HL-60/S4 (cell line): ENCODE data around the gene TOR4A.

Source experiments
- in situ Hi-C: fragments of 300-500 bp; cut with MboI; formaldehyde crosslinking; loops from 2 replicates; pipeline ENCODE4 v1.14.3; 2022; ENCODE audit warnings: low sequenced_read_pairs

TOR4A gene

DNA sequence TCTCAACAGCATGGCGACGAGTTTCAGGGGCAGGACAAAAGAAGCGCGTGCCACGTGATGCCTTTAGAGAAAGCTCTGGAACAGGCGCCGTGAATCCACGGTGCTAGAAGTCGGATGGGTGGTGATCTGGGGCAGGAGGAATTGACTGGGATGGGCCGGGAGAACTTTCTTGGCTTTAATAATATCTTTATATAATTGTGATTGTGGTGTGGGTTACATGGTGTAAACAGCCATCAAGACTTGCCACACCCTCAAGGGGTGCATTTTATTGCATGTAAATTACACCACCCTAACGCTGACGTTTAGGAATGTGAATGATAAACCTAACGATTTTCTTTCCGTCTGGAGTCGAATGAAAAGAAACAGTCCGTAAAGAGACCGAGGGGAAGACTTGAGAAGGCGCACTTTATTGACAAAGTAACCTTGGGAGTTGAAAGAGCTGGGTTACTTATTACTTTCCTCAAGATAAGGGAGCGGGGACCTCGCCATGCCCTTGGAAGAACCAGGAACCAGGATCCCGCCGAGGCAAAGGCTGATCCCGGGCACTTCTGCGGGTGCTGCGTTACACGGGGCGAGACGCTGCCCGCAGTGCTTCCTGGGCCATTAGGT lies 16.1 kb downstream of the TOR4A start:
- in situ Hi-C loops, result loop anchor here (5.0 to 10.0 kb wide), 2 partner anchors 114 to 231 kb away; no protein-coding TSS in a partner anchor

DNA sequence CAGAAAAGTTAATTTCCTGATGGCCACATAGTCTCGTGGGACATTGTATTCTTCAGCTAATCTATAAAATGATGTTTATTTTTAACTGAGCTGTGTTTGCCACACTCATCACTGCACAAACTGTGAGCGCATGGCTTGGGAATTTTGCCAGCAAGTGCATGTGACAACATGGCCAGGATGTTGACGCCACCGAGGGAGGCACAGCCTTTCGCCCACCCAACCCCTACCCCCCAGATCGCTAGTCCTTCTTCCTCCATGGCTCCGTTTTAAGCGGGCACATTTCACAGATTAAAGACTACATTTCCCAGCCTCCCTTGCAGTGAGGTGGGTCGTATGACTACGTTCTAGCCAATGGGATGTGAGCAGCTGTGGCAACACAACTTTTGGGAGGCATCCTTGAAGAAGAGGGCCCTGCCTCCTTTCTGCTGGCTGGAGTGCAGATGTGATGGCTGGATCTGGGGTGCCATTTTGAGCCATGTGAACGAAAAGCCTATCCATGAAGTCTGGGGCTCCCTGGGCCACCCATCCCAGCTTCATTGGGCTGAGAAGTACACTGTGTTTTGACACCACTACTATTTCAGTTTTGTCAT lies 16.7 kb downstream of the TOR4A start:
- in situ Hi-C loops, result loop anchor here (5.0 to 10.0 kb wide), 2 partner anchors 113 to 231 kb away; no protein-coding TSS in a partner anchor

DNA sequence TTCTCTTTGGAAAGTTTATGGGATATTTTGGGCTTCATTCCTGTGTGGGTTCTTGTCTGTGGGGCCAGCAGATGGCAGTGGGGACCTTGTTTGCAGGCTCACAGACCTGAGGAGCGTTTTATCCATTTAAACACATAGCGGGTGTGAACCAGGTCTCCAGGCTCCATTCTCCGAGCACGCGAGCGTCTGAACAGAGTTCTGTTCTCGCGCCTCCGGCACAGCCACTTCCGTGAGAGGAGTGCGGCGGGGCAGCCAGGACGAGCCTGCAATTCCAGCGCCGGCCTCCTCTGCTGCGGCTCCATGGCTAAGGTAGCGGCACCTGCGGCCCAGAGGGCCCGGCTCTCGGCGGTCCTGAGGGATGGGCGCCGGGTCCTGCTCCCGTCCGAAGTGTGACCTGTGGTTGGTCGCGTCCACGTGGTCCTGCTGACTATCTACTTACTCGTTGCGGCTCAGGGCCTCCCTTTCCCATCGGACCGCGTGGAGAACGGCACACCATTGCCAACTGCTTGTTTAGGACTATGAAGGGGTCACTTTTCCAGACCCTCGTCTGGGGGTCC lies 17.2 kb downstream of the TOR4A start:
- in situ Hi-C loops, result loop anchor here (5.0 to 10.0 kb wide), 2 partner anchors 113 to 230 kb away; no protein-coding TSS in a partner anchor

DNA sequence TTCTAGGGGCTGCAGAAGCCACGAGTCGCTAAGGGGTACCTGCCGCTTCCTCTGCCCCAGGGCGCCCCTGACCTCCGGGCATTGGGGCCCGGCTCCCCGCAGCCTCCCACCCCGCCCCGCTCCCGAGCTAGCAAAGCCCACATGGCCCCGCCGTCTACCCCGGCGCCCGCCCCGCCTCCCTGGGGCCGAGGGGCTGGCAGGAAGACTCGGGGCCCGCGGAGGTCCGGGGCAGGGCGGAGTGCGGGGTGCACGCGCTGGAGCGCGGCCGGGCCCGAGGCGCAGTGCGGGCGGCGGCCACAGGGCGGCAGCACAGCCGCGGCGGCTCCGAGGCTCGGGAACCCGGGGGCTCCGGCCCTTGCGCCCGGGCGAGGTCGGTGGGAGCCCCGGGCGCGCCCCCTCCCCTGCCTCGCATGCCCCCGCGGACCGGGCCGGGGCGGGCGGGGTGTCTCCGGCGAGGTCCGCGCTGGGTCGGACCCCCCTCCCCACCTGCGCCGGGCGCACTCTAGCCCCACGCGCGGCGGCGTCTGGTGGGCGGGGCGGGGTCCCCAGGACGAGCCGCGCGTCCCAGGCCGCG lies 17.8 kb downstream of the TOR4A start:
- in situ Hi-C loops, result loop anchor here (10.0 kb wide), 1 partner anchor 229 kb away; no protein-coding TSS in a partner anchor

DNA sequence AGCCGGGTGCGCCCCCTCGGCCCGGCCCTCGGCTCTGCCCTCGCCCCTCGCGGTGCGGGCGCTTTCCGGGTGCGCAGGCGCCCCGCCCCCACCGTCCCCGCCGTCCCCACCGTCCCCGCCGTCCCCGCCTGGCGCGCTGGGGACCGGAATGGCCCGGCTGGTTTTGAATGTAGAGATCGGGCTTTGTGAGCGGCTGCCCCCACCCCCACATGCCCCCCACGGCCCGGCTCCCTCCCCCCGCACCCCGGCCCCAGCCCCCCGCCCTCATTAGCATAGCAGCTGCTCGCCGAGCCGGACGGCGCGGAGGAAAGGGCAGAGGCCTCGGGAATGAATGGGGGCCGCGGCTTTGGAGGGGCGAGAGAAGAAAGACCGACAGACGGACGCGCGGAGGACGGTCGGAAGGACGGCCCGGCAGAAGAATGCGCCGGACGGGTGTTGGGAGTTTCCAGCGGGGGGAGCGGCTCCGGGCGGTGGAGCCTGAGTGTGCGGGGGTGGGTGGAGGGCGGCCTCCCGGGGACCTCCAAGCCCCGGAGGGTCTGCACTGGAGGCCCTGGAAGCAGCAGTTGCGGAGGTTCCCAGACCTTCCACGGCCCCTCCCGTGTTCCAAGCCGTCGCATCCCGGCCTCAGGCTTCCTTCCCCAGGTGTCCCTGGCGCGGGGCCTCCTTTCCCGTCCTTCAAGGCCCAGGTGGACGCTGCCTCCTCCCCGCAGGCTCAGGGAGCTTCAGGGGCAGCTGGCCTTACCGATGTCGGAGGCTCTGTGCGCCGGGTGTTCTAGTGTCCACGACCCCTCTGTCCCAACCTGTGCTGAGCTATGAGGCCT lies 18.5 kb downstream of the TOR4A start:
- in situ Hi-C loops, result loop anchor here (10.0 kb wide), 1 partner anchor 229 kb away; no protein-coding TSS in a partner anchor

DNA sequence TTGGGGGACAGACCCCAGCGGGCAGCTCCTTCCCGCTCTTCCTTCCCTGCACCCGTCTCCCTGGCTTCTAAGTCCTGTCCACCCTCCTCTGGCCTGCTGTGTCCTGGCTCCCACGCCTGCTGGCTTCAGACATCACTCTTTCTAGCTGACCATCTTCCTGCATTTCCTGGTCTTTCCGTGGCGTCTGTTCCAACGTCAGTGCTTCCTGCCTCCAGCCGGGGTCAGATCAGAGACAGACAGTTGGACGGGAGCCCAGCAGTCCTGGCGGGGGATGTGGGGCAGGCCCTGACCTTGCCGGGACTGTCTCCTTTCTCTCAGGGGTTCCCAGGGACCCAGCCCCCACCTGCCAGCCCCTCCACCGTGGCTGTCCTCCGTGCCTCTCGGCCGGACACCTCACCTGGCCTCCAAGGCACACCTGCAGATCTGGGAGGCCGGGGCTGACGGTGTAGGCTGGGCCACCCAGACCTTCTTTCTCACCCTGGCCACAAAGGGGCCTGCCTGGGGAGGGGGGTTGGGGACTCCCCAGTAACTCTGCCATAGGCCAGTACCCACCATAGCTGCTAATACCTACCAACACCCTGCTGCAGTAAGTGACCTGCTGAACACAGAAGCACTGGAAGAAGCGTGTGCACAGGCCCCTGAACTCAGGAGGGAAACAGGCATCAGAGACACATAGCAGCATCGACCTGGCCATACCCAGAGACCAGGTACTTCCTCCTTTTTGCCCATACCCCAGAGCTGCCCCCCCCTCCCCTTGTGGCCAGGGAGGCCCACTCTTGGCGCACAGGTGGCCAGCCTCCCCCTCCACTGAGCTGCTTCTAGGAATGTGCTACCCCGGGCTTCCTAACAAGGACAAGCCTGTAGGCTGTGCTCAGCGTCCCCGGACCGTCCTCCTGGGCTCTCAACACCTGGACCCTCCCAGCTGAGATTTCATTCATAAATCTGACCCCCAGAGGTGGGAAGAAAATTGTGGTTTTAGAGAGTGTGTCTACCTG lies 19.4 kb downstream of the TOR4A start:
- in situ Hi-C loops, result loop anchor here (10.0 kb wide), 1 partner anchor 228 kb away; no protein-coding TSS in a partner anchor

DNA sequence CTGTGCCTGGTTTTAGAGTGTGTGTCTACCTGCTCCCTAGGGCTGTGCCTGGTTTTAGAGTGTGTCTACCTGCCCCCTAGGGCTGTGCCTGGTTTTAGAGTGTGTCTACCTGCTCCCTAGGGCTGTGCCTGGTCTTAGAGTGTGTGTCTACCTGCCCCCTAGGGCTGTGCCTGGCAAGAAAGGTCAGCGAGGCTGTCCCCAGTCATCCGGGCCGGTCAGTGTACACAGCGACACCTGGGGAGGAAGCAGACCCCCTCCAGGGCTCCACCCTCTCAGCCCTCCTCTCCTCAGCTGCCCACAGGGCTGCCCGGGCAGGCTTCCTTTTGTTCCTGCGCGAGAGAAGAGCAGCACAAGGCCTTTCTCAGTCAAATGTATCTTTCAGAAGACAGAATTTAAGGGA lies 20.4 kb downstream of the TOR4A start:
- in situ Hi-C loops, result loop anchor here (10.0 kb wide), 1 partner anchor 227 kb away; no protein-coding TSS in a partner anchor

DNA sequence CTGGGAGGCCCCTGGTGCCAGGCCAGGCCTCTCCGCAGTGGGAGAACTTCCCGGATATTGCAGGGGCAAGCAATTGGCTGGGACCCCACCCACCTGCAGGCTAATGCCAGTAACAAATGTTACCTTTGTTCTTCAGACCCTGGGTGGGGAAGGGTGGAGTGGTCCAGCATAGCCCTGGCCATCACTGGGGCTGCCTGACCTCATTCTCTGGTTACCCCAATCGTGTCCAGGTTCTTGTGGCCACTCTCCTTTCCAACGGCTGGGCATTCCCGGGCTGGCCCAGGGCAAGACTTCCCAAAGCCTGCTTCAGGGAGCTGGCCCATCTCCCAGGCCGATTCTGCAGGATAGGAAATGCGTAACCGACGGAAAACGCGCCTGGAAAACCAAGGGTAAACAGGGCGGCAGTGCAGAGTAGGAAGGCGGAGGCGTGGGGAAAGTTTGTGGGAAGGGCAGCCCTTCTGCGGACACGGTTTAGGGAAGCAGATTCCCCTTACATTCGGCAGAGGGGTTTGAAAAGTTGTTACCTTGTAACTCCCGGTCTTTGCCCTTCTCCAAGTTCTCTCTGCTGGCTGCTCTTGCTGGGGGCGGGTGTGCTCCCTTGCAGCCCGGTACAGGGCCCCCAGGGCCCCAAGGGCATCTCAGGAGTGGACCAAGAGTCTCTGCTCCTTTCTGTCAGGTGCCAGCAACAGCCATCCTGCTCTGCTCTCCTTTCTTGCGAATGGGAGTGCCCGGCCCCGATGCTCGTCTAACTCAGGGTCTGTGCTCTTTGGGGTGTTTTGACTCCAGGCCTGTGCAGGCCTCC lies 21.1 kb downstream of the TOR4A start:
- in situ Hi-C loops, result loop anchor here (10.0 kb wide), 1 partner anchor 226 kb away; no protein-coding TSS in a partner anchor

DNA sequence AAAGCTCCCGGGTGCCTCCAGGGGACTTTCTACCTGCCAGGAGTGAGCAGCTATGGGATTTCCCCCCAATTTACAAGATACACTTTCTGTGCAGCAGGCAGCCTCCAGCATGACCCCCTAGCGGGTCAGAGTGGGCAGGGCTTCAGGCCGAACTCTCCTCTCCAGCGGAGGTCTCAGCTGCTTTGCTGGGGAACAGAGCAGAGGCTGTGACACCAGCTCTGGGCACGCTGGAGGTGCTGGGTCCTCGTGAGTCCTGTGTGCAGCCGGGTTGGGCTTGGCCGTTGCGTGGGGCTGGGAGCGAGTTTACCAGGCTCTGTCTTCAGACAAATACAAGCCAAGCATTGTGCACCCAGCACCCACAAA lies 21.7 kb downstream of the TOR4A start:
- in situ Hi-C loops, result loop anchor here (10.0 kb wide), 1 partner anchor 226 kb away; no protein-coding TSS in a partner anchor

DNA sequence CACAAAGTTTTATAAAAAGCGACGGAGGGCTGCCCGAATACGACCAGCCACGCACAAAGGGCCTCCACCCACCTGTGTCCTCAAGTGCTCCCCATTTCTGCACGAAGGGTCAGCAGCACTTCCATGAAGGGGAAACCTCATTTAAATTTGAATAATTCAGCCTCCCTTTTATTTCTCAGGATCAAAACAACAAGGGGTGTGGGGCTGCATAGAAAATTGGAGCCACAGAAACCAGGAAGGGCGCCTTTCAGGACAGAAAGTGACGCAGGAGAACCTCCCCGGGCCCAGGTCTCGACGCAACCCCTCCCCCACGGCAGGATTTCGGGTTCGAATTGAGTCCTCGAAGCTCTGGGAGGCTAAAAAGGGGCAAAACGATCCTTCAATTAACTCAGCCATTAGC lies 22.4 kb downstream of the TOR4A start:
- in situ Hi-C loops, result loop anchor here (10.0 kb wide), 1 partner anchor 225 kb away; no protein-coding TSS in a partner anchor

DNA sequence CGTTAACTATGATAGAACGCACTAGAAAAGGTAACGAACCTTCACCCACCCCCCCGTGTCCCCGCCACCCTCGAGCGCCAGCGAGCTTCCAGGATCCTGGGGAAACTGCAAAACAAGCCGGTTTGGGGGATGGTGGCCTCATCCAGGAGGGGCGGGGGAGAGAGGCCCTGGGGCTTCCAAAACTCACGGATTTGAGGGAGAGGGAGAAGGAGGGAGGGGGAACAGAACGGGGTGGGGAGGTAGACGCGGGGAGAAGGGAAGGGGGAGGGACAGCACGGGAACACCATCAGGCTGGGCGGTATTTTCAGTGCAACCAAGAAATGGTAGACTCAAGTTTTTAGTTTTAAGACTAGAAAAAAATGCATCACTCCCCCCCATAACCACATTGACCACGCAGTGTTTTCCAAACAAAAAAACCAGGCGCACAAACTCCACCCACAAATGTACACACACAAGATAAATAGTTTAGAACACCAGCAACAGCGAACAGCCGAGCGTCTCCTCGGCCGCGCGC lies 23.1 kb downstream of the TOR4A start:
- in situ Hi-C loops, result no loop called here

DNA sequence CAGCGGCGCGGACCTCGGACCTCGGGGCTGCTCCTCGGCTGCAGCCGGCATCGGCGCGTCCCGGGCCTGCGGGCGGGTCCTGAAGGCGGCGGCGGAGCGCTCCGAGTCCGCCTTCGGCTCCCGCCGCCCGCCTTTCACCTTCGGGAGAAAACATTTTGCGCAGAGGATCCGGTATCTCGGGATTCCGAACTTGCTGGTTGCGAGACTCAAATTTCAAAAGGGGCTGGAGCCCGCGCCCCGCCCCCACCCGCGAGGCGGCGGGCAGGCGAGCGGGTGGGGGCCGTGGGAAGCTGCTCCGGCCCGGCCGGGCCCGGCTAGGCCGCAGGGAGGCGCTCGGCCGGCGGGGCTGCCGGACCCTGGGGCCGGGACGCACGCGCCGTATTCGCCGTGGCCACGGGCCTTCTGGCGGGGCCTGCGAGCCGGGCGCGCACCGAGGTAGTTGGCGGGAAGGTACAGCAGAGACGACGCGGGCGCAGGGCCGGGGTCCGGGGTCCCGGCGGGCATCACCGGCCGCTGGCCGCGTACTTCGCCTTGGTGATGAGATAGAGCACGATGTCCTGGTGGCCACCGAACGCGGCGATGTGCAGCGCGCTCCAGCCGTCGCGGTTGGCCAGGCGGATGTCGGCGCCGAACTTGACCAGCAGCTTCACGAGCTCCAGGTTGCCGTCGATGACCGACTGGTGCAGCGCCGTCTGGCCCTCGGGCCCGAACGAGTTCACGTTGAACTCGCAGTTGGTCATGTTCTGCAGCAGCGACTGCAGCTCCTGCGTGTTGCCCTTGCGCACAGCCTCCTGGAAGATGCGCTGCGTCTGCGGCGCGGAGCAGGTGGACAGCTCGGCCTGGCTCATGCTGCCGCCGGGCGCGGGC lies 23.8 kb downstream of the TOR4A start:
- in situ Hi-C loops, result no loop called here

DNA sequence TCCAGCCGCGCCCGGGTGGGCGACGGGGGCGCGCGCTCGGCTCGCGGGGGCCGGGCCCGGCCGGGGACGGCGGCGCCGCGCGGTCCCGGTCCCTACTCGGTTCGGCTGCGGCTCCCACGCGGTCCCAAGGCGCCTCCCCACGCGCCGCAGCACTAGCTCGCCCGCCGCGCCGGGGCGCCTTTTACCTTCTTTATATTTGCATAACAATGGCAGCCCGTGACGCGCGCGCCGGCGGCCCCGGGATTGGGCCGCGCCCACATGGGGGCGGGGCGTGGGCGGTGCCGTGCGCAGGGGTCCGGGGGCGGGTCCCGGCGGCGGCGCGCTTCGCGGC lies 24.6 kb downstream of the TOR4A start, which contains the start of gene NRARP:
TSS of gene NRARP (minus strand) at position 154 of the 331 bp plus-strand sequence. CDS start 343 bp downstream, outside the sequence.
- in situ Hi-C loops, result no loop called here

DNA sequence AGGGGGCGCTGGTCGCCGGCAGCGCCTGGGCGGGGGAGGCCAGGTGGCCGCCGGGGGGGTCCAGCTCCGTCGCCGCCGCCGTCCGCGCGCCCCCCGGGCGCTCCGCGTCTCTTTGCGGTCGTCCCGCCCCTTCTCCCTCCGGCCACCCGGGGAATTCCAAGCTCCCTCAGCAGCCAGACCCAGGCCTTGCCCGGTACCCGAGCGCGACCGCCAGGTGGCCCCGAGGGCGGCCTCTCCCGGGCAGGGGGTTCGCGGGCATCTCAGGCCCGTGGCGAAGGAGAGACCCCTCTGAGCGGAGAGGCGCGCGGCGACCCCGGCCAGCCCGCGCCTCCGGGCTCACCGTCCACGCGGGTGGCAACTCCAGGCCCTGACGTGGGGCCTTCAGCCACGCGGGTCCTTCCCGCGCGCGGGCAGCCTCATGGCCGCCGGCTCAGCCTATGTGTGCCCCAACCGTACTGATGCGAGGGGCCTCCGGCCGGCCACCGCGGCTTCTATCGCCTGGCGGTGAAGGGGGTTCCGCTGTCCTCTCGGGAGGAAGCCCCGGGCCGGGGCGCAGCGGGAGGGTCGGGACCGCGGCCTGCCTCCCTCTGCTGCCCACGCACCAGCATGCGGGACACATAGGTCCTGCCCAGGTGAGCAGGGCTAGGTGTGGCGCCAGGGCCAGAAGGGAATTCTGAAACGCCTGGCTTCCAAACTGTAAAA lies 25.1 kb downstream of the TOR4A start:
- in situ Hi-C loops, result no loop called here

DNA sequence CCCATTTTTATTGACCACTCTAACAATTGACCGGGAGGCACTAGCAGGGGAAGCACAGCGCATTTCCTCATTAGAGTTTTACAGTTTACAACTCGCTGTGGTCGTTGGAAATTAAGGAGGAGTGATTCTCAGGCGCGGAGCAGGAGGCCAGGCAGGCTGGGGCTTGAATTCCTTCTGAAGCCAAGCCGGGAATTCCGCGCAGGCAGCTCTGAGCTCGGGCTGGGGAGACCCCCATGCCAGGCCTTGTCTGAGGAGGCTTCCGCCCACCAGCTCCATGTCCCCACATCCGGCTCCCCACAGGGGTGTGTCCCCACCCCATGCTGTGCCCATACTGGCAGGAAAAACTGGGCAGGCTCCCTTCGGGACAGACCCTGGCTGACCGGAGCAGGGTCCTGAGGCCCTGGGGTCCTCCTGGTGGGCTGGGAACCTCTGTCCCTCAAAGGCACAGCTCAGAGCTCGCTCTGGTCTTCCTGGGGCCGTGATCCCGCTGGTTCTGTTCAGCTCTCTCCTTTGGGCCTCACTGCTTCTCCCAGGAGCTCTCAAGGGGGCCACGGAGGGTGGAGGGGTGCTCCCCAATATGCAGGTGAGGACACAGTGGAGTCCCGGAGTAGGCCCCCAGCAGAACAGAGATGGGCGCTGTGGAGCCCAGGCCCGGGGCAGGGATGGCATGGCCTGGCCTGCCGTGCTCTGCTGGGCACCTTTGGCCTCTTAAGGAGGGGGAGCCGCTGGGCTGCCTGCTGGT lies 25.8 kb downstream of the TOR4A start:
- in situ Hi-C loops, result no loop called here

DNA sequence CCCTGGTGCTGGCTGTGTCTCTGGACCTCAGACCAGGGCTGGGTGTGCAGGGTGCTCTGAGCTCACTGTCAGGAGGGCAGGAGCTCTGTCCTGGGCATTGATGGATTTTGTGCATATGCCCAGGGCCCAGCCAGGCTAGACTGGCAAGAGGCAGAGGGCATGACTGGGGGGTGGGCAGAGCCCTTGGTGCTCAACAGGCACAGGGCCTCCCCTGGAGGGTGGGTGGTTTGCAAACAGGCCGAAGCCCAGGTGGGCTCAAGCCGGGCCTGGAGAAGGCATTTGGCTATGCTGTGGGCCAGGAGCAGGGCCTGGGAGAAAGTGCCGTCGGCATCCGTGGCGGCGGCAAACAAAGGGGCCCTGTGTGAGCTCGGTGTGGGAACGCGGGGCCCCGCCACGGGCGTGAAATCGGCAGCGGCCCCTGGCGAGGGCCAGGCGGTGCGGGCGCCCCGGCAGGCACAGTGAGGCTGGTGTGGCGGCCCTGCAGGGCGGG lies 26.4 kb downstream of the TOR4A start:
- in situ Hi-C loops, result no loop called here
